COLO829 (cell line): ENCODE measurements around the gene ITGB1BP1.

Experiments used
- DNase-seq: peaks from one replicate; pipeline ENCODE4 v3.0.0; 2012; ENCODE audit warnings: low spot score

Gene ITGB1BP1

DNA sequence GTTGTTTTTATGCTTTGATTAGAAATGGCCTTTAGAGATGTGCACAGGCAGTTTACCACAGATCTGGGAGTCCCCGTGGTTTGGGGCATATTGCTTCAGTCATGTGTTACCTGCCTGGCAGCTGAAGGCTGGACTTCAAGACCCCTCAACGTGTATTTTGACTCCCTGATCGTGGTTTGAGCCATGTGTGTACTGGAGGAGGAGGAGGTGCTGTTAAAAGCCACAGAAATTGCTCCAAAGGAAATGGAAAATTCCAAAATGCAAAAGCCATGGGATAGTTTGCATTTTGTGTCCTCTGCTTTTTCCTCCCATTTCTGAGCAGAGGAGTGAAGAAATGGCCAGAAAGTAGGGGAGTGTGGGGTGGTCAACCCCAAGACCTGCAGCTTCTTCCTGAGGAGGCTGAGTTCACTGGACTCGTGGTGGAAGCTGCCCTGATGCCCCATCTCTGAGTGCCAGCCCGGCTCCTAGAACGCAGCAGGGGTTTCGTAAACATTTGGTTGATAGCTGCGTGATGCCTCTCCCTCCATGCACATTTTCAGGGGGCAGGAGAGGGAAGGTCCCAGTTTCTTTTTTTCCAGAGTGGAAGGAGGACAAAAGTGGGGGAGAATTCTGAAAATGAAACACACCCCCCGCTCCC, 45.7 kb downstream of the ITGB1BP1 start:
- DNase-seq, result no peak

DNA sequence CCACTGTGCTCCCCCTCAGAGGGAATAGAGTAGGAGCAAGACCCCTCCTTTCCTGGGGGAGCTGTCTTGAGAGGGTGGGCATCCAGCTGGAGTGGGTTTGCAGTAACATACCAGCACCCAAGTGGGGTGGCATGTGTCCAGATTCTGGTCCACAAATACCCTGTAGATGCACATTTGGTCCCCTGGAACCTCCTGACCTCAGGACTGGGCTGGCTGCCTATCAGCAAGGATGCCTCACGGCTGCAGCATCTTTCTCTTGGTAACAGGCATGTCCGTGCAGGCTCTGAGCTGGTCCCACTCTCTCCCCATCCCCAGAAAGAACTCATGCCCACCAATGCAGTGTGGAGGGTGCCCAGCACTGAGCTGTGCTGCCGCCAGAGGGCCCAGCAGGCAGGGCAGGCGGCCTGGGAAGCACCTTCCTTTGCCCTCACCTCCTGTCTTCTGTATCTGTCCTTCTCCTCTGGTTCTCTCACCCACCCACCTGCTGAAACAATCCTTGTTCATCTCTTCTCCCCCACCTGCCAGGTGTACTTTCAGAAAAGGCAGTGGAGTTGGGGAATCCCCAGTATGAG, 47.4 kb downstream of the ITGB1BP1 start:
- DNase-seq, result no peak

DNA sequence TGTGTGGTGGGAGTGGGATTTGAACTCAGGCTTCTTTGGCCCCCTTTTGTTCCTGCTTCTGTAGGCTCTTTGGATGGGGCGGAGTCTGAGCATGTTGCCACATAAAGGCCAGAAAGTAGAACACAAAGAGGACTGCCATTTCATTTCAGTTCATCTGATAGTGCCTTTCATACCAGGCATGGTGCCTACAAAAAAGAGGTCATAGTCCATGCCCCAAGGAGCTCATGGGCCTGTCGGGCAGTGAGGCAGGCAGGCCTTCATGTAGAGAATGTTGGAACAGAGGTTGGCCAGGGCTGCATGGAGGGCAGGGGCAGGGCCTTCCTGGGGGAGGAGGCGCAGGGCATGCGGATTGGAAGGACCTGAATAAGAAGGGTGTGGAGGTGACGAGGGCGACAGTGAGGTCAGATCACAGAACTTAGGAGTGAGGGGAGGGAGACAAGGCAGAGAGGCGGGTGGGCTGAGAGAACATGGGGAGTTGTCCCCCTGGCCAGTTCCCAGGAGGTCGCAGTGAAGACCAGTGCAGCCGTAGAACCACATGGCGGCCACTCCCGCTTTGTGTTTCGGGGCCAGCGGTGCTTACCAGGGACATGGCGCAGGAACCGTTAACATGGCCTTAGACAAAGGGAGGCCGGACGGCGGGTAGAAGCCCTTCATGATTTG, 49.1 kb downstream of the ITGB1BP1 start:
- DNase-seq, result no peak

DNA sequence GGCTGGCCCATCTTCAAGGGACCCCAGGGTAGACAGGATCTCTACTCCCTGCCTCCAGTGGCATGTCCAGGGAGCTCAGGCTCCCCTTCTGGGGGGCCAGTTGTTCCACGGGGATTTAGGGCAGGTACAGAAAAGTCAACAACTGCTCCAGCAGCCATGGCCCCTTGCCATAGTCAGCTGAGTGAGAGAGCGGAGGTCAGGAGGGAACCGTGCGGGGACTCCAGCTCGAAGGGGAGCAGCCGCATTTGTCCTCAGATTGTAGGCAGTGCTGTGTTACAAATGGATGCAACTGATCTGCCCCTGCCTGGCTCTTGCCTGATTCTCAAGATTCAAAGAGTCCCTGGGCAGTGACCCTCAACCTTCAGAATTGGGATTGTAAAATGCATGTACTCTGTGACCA, 49.9 kb downstream of the ITGB1BP1 start:
- no peak for DNase-seq

DNA sequence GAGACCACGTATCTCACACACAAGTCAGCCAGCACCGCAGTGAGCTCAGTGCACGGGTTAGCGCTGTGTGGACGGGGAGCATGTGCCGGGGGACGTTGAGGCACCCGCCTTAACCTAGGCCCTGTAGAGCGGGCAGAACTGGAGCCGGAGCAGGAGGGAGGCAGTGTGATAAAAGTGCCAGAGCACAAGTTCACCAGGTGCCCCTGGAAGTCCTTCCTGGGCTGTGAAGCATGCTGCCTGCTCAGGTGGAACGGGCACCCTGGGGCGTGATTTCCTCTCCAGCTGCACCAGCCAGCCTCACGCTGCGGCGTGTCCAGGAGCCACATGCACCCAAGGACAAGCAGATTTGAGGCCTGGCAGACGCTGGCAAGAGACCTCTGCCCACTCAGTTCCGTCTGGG, 50.3 kb downstream of the ITGB1BP1 start:
- no peak for DNase-seq

DNA sequence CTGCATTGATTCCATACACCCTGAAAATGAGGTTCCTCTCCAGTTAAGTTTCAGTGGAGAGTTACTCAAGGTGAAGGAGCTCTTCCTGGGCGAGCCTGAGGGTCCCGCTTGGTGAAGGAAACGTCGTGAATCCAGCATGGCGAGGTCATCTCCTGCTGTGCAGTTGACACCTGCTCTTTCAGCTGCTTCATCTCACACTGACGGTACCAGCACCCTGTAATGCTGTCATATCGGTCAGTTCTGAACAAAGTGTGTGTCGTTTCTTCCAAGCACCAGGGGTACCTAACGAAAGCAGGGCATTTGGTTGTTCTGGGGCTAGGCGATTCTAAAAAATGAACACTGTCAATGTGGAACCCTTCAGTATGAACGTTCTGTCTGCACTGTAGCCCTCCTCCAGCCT, 52.6 kb downstream of the ITGB1BP1 start:
- DNase-seq, result no peak

DNA sequence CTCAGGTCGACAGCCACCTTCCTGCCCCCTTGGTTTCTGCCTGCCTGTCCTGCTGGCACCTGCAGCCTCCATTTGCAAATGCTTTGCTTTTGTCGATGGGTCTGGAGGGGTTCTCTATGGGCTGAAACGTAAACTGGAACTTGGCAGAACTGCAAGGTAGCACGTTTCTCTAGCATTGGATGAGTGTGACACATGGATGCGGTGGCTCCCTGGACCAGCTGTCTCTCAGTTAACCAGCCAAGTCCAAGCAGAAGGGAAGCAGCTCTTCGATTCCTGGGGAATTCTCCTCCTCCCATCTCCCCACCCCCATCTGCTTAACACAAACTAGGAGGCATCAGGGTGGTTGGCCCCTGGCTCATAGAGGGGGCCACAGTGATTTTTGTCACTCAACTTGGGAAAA, 57.3 kb downstream of the ITGB1BP1 start:
- no peak for DNase-seq

DNA sequence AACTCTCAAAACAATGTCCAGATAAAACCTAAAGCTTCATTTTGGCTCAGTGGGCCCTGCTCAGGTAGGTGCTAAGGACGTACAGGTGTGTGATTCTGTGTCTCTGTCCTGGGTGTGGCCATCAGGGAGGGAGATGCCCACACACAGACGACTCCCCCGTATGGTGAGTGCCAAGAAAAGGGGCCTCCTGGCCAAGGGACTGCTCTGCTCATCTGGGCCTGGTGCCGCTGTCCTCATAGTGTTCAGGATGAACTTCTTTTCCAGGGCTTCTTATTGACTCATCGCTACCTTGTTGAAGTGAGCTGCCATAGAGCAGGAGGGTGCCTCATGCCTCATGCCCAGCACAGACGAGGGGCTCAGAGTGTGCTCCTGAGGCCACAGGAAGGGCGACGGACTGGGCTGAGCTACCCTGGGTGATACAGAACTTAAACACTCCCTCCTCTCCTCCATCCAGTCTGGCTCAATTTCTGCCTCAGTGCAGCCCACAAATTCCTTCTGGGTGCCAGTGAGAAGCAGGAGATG, 57.8 kb downstream of the ITGB1BP1 start:
- DNase-seq, result no peak

DNA sequence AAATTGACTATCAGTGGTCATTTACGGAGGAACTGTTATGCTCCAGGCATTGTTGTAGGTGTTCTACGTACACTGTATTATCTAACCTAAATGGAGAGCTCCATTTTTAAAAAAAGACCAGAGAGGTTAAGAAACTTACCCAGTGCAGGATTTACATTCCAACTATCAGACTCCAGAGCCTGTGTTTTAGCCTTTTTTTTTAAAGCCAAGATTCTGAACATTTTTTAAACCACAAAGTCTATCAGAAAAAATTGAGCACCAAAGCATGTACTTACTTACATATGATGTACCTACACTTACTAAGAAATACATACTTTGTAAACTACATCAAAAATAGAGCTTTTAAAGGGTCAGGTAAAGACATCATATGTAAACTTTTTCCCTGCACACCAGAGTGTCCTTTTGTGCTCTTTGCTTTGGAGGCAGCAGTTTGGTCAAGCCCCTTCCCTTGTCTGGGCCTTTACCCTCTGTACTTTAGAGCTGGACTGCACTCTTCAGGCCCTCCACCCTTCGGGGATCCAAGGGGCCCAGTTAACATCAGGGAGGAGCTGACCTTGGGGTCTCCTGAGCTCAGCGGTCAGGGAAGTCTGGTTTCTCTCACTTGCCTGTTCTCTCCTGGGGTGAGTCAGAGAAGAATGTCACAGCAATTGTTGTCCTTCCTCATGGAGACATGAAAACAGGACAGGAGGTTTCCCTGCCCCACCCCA, 58.4 kb downstream of the ITGB1BP1 start:
- DNase-seq, result no peak

DNA sequence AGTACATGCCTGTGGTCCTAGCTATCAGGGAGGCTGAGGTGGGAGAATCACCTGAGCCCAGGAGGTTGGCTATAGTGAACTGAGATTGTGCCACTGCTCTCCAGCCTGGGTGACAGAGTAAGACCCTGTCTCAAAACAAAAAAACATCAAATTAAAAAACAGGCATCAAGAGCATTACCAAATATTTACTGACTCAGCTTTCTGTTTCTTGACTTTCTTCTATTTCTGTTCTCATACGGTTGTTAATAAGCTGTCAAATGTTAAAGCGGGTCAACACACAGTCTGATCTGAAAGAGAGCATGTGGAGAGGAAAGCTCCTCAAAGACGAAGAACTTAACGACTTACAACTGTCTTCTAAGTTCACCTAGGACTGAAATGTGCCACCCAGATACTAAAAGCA, 59.0 kb downstream of the ITGB1BP1 start:
- no peak for DNase-seq

DNA sequence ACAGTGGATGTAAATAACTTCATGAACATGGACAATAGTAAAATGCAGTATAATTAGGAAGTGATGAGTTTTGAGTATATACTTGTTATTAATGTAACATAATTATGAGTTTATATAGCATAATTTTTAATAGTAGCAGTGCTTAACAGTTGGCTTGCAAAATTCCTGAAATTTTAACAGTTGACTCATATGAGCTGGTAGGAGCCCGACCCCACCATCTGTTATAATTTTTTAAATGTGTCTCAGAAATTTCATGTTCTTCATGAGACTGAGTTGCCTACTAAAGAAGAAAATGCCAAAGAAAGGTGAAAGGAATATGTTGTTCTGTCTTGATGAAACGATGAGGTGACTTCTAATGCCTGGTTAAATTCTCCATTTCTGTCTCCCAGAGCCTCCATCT, 62.6 kb downstream of the ITGB1BP1 start:
- no peak for DNase-seq

DNA sequence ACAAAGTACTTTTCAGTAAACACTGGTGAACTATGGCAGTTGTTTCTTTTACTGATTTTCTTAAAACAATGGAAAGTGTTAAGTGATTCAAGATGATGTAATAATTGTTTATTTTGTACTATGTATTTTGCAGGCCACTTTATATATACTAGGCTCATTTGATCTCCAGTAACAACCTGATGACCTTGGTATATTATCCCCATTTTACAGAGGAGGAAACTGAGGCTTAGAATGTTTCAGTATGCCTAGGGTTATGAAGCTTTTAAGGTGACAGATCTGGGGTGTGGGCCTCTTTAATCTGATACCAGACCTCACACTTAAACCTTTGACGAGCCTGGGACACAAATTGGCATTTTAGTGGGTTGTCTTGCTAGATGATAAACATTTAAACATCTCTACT, 63.2 kb downstream of the ITGB1BP1 start:
- no peak for DNase-seq

DNA sequence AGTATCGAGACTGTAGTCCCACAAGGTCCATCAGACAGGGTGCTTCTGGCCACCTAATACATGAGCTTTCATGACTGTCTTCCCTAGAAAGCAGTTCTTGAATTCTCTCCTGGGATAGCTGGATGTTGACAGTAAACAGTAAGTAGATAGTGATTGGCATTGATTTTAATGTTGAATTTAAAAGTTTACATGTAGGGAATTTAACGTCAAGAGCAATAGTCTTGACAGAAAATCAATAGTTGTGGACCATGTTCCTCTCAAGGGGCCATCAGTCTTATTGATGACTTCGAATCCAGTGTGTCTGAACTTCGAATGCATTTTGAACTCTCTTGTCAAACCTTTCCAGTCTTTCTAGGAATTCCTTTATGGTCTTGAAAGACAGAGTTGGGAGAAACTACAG, 63.9 kb downstream of the ITGB1BP1 start:
- no peak for DNase-seq

DNA sequence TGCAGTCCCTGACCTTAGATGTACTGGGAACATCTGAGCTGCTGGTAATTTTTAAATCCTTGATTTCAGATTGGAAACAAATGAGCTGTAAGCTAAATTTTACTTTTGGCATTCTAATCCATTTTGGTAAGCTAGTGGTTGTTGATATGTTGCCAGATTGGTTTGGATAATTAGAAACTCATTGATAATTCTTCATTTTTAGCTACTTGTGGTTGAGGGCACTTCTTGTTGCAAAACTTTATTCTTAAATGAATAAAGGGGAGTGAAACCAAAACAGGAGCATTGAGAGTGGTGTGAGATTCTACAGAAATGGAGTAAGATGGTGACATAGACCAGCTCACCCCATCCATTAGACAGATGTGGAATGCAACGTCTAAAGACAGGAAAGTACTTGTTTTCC, 64.5 kb downstream of the ITGB1BP1 start:
- no peak for DNase-seq

DNA sequence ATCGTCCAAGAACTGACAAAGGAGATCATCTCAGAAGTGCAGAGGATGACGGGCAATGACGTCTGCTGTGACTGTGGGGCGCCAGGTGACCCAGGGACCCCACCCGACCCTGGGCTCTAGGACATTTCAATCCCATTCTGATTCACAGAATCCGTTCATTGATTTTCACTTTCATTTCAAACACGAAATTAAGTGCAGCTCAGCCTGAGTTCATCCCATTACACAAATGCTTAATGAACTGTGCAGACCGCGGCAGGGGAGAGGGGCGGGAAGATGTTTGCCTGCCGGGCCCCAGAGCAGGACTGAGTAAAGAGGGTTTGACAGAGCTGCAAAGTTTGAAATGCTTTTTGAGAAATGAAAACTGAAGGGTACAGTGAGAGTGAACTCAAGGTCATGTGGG, 67.1 kb downstream of the ITGB1BP1 start:
- DNase-seq, result no peak

DNA sequence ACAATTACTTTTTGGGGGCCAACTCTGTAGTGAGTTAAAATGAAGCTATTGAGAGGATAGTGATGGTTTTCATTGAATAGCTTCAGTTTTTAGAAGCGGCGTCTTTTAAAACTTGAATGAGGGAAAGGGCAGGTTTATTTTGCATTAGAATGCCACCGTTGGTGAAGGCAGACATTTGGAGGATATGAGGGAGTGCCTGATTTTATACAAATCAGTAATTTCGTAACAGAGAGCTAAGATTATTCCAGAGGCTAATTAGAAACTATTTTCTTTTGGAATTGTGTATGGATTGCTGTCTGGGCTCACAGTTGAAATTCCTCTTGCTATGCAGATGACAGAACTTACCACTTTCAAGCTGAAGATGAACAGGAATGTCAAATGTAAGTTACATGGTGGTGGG, 67.6 kb downstream of the ITGB1BP1 start:
- DNase-seq, result no peak

DNA sequence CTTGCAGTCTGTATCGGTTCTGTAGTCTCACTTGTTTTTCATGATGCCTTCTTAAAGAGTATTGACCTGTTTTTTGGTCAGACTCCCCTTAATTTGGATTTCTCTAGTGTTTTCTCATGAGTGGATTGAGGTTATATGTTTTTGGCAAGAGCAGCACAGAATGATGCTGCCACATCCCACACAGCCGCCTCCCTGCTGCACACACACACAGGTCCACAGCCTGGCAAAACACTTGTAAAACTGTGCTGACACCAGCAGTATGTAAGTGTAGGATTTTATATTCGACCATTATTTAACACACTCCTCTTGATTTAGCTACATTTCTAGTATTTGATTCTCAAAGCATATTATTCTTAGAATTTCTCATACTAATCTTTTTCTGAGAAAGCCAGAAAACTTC, 68.1 kb downstream of the ITGB1BP1 start:
- no peak for DNase-seq

DNA sequence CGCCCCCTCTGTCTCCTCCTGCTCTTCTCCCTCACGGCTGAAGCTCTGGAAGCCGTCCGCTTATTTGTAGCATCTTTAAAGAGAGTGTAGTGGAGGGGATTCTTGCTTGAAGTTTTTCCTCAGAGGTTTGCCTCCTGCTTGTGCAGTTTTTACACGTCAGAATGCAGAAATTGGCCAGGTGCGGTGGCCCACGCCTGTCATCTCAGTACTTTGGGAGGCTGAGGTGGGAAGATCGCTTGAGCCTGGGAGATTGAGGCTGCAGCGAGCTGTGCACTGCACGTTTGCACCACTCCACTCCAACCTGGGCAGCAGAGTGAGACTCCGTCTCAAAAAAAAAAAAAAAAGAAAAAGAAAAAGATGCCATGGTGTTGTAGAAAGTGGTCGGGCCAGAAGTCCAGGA, 69.0 kb downstream of the ITGB1BP1 start:
- DNase-seq, result no peak
